ENCODE results near the gene SRMS.

SRMS gene

DNA sequence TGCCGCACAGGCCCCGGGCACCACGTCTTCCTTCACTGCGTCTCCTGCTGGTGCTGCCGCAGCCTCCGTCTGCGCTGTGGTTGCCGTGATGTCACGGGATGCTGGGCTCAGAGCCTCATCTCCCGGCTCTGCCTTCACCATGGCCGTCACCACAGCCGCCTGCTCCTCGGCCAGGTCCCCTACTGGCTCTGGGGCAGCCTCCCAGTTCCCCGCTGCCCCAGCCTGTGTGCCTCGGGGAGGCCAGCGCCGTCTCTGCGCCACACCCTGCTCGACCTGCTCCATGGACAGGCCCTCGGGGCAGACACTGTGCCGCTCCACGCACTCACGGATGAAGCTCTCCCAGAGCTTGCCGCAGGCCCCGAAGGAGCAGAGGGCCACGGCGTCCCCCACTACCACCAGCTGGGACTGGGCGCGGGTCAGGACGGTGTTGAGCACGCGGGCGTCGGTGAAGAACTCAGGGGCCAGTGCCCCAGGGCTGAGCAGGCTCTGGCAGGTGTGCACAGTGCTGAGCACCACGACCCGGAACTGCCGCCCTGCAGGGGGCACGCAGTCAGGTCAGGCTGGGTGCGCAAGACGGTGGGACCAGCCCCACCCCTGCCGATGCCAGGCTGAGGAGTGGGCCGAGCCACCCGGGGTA lies 18.3 kb upstream of the SRMS start:
- DNase-seq (ENCODE audit: low read depth), result no peak

DNA sequence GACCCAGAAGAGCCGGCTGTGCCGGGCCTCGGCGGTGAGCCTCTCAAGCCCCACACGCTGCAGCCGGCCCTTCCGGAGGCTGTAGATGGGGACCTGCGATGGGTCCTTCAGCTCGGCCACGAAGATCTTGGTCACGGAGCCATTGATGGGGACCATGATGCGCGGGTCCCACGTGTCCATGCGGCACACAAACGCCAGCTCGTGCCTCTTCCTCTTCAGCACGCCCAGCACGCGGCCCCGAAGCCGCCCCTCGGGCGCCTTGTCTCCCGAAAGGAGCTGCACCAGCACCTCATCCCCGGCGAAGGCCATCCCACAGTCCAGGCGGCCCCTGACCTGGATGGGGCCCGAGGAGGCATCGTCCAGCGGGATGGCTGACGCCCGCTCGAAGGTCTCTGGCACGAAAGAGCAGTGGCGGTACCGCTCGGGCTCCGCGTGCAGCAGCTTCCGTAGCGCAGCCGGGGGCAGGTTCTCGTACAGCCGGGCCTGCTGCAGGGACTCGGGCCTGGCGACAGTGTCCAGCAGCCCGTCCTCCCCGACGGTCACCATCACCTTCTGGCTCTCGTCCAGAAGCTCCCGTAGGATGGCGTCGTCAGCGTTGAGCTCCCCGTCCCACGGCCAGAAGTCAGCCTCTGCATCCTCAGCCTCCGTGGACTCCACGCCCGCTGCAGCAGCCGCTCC lies 17.6 kb upstream of the SRMS start:
- no peak for DNase-seq (ENCODE audit: low read depth)

- DNase-seq (ENCODE audit: low read depth), result no peak
Measured at GRCh38 chr20:63564036-63564810, 16.7 kb upstream of the SRMS start.

- no peak for DNase-seq (ENCODE audit: low read depth)
Measured at GRCh38 chr20:63563225-63563935, 15.8 kb upstream of the SRMS start.

GRCh38 chr20:63562461-63563224 lies 15.1 kb upstream of the SRMS start:
- no peak for DNase-seq (ENCODE audit: low read depth)

- no peak for DNase-seq (ENCODE audit: low read depth)
Measured at GRCh38 chr20:63561624-63562396, 14.3 kb upstream of the SRMS start.

DNA sequence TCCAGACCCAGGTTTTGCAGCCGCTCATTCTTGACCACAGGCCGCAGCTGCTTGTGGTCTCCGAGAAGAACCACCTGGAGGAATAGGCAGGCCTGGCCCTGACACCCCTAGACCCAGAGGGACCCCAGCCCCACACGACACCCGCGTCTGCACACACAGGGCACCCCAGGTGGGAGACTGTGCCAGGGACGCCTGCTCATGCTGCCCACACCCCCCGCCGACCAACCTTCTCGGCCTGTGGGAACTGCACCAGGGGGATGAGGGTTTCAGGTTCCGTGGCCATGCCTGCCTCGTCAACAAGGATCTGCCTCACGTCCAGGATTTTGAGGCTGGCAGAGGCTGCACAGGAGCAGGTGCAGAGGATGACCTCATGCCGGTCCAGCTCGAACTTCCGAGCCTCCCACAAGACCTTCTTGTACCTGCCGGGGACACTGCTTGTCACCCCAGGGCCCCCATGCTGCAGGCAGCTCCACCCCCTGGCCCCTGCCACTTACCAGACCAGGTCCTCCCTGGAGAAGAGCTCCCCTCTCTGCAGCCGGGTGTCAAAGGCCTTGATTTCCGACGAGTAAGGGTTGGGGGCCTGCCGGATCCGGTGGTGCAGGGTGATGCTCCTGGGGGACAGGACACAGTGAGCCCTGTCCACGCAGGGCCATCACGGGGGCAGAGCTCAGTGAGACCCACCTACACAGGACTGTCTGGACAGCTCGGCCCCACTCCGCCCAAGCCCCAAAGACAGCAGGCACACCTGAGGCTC lies 13.5 kb upstream of the SRMS start:
- DNase-seq (ENCODE audit: low read depth), result no peak

DNA sequence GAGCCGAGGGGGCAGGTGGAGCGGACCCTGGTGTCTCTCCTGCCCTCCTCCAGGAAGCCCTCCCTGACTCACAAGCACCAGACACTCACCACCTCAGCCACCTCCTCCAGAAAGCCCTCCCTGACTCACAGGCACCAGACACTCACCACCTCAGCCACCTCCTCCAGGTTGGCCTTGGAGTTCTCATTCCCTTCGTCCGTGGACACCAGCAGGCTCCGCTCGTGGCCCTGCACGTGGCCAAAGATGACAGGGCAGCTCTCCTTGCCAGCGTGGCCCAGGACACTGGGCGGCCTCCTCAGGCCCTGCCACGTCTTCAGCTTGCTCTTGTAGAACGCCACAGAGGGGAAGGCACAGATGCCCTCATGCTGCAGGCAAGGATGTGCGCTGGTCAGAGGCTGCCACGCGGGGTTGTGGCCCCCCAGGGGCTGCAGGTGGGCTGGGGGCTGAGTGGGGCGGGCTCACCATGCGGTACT lies 12.8 kb upstream of the SRMS start:
- DNase-seq (ENCODE audit: low read depth), result no peak

GRCh38 chr20:63559485-63560332 lies 12.2 kb upstream of the SRMS start:
- peak; percentile 33 for DNase-seq (ENCODE audit: low read depth)

DNA sequence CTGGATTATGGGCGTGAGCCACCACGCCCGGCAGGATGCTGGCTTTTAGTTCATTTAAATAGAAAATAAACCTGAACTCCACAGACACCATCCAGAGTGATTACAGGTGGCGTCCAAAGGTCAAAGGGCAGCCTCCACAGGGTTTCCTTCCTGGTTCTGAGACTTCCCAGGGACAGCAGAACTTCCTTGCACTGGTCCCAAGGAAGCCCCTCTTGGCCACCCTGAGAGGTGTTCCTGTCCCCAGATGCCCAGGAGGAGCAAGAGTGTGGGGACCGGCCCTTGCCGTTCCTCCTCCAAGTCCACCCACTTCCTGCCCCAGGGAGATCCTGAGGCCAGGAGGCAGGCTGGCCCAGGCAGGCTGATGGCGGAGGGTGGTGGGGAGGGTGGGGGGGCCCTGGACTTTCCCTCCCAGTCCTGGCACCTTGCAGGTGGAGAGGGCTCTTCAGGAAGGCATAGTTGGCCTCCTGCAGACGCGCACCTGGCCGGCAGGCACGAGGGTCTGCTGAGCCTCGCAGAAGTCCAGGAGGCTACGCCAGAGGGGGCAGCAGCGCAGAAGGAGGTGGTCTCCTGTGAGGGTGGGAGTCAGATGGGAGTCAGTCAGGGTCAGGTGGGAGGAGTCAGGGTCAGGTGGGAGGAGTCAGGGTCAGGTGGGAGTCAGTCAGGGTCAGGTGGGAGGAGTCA lies 11.4 kb upstream of the SRMS start:
- no peak for DNase-seq (ENCODE audit: low read depth)

DNA sequence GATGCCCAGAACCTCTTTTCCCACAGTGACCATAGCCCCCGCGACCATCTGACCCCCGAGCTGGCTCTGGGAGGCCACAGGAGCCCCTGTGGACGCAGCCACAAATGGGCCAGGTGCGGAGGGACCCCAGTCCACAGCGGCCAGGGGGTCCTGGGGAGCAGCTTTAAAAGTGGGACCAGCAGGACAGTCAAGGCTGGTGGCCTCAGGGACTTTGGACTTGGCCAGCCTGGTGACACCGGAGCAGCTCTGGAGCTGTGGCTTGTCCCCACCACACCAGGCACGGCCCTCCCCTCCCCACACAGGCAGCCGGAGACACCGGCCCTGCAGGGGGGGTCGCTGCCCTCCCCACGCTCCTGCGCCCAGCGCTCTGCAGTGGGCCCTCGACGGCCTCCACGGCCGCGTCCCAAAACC lies 9.9 kb upstream of the SRMS start:
- DNase-seq (ENCODE audit: low read depth), result no peak

DNA sequence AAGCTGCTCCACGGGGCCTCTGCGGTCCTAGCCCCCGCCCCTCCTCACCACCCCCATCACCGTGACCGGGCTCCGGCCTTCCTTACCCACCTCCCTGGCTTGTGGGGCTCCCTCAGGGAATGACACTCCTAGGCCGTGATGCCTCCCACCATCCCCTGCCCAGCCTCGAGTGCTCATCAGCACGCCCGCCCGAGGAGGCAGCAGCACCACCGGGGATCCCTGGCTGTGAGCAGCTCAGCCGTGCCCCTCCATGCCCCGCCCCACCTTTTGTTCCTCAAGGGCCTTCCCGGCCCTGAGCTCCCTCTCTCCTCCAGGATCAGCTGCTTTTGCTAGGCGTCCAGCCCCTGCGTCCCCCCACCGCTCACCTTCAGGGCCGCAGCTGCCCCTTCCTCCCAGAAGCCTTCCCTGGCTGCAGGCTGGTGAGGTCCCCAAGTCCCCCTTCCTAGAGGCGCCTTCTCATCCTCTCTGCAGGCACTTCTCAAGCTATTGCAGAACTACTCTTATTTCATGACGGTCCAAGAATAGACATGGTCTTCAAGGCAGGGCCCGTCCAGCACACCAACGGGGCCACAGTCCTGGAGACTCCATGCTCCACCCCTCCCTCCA lies 9.4 kb upstream of the SRMS start:
- DNase-seq (ENCODE audit: low read depth), result no peak

GRCh38 chr20:63555661-63556381 lies 8.3 kb upstream of the SRMS start:
- no peak for DNase-seq (ENCODE audit: low read depth)

DNA sequence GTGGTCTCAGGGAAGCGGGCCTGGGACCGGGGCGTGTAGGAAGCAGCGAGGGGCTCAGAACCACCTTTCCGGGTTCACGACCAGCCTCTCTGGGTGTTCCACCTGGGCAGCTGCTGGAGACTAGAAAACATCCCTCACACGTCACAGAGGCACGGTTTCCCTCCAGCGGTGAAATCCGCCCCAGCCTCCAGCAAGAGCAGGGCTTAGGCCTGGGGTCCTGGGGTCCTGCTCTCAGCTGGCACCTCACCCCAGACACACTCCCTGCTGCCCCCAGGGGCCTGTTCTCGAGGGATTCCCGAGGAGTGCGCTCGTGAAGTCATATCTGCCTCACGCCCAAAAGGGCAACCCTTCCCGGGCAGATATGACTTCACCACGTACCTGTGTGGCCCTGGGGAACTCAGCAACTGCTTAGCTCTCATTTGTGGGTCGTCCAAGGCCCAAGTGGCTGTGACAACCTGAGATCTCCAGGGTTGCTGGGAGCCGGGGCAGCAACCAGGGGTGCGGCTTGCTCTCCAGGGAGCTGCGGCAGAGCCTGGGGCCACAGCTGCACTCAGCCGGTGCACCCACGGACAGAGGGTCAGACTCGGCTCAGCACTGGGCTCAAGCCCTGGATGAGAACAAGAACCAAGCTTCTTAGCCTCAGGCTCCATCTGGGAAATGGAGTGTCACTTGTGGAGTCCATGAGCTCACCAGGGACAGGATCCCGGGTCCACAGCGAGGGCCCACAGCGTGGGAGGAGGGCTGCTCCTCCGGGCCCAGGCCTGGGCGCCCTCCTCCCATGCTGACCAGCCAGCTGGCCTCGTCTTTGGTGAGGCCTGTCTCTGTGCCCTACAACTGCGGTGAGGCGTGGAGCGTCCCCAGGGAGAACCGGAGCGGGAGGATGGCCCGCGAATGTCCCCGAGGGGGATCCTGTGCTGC lies 7.1 kb upstream of the SRMS start:
- DNase-seq (ENCODE audit: low read depth), result no peak

DNA sequence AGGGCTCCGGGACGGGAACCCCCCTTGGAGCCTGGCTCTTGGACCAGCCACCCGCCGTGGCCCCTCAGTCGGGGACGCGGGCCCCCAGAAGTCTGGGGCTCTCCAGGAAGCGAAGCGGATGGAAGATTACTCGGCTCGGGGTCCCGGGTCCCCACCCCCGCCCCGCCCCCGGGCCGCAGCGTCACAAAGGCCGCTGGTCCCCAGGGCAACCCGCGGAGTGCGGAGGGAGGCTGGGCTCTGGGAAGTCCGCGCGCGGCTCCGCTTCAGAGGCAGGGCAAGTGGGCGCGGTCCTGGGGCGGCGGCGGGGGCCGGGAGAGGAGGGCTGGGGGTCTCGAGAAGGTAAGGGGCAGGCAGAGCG lies 6.4 kb upstream of the SRMS start, which contains the start of gene FNDC11:
FNDC11 (plus strand) TSS at position 227 of the 358 bp plus-strand sequence. CDS start 1,505 bp downstream, outside the sequence.
- peak; percentile 31 for DNase-seq (ENCODE audit: low read depth)

DNA sequence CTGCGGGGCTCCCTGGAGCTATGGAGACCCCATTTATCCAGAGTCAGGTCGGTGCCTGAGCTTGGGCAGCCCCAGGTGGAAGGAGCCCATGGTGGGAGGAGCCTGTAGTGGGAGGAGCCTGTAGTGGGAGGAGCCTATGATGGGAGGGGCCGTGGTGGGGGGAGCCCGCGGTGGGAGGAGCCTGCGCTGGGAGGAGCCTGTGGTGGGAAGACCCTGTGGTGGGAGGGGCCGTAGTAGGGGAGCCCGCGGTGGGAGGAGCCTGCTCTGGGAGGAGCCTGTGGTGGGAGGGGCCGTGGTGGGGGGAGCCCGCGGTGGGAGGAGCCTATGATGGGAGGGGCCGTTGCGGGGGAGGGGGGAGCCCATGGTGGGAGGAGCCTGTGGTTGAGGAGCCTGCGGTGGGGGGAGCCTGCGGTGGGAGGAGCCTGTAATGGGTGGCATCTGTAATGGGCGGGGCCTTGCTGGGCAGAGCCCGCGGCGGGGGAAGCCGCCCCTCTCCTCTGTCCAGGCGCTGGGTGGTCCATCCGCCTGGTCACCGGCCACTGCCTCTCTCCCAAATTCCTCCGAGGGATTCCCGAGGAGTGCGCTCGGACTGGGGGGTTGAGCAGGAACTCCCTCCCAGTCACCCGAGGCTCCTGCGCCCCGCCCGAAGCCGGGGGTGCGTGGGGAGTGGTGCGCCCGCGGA lies 5.8 kb upstream of the SRMS start:
- peak; percentile 94 for DNase-seq (ENCODE audit: low read depth)

Measured in T follicular helper cell (primary cell).